GM12872 (cell line): ENCODE data around the gene MRLN.

Source experiments
- CTCF ChIP-seq: IDR thresholded peaks from 3 replicates; pipeline ENCODE4 v1.5.1; 2011; ENCODE audit warnings: low read depth, mild to moderate bottlenecking, low read length, moderate library complexity; ENCODE audit not compliant: insufficient read depth

Gene MRLN

GRCh38 chr10:59754951-59755350 lies 1.7 kb upstream of the MRLN start:
- no peak for TF ChIP-seq CTCF

DNA sequence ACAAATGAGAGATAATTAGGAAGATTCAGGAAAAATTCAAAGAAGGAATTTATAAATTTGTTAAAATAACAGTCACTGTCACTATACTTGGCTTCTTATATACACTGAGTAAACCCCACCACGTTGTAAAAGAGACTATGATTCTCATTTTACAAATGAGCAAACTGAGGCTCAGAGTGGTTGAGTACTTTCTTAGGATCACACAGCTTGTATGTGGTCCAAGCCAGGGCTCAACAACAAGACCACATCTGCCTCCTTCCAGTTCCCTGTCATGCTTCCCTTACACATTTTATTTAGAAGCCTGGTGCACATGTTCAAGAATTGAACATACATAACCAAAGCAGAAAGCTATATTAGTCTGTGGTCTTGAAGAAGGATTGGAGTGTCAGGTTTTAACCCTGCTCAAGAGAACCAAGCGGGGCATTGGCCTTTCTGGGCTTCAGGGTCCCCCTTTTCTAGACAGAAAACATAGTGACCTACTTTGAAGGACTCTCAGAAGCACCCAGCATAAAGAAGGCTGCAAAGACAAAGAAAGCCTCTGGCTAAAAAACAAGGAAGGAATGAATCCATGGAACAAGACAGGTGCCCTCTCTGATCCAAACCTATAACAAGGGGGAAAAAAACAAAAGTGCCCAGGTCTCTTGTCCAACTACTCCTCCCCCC lies 846 bp downstream of the MRLN start:
- TF ChIP-seq CTCF: no peak

DNA sequence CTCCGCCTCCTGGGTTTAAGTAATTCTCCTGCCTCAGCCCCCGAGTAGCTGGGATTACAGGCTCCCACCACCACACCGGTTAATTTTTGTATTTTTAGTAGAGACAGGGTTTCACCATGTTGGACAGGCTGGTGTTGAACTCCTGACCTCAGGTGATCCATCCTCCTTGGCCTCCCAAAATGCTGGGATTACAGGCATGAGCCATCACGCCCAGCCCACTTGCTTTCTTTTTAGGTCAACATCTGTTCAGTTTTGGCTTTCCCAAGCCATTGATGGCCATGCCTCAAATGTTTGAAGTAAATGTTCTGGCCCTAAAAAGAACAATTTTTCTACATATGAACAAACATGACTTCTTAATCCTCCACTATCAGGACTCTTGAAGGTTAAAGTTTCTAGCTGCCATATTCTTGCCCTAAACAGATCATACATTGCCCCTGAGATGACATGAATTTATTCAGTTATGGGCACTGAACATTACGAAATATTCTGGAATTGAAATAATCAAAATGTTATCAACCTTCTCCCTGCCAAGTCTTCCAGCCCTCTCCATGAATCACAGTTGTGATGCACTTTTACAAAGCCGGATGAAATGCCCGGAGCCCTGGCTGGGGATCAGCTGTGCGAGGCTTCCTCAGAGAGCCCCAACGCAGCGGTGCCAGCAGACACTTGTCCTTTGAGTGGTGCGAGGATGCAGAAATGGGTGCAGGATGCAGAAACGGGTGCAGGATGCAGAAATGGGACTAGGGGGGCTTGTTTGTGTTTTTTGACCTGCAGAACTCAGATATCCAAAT lies 2.9 kb downstream of the MRLN start:
- TF ChIP-seq CTCF: no peak

GRCh38 chr10:59748834-59749233 lies 4.4 kb downstream of the MRLN start:
- TF ChIP-seq CTCF: no peak

GRCh38 chr10:59745163-59745650 lies 8.0 kb downstream of the MRLN start:
- no peak for TF ChIP-seq CTCF

- no peak for TF ChIP-seq CTCF
Observed at GRCh38 chr10:59741583-59741982, 11.7 kb downstream of the MRLN start.

DNA sequence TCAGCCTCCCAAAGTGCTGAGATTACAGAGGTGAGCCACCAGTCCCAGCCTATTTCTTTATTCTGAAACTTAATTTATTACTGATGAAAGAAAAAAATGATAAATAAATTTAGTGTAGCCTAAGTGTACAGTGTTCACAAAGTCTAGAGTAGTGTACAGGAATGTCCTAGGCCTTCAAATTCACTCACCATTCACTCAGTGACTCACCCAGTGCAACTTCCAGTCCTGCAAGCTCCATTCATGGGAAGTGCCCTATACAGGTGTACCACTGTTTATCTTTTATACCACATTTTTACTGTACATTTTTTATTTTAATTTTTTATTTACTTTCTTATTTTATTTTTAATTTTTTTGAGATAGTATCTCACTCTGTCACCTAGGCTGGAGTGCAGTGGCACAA lies 12.2 kb downstream of the MRLN start:
- no peak for TF ChIP-seq CTCF
